Measurements from ENCODE around the gene HCN4.

HCN4 gene

DNA sequence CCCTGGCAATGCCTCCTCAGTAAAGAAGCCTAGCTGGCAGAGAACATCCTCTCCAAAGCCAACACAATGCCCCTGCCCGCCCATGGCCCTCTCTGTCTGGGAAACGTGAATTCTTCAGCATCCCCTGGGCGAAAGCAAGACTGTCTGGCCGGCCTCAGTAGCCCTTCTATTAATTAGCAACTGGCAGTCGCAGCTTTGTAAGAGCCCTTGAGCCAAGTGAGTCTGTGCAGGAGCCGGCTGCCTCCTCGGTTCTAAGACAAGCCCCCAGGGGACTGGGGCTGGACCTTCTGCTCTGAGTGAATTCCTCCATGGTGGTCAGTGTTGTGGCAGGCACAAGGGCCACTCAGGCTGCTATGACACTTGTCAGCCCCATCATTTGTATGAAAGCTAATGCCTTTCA, 7.4 kb downstream of the HCN4 start:
- Histone ChIP-seq H3K27me3 (ENCODE audit: insufficient read depth, low read length, poor library complexity) (no peaks in the 10 kb centered on the region), H3K4me1 (ENCODE audit: control insufficient read depth, low read depth, low read length) (peaks cover 4% of the 10 kb centered on the region), H3K9ac (ENCODE audit: low read length) (no peak overlapping the region), H2BK120ac (ENCODE audit: low read depth, low read length) (no peak overlapping the region), H2AK5ac (ENCODE audit: low read length) (no peak overlapping the region), H2BK15ac (replicated peaks; ENCODE audit: low read depth) (no peak overlapping the region), H3K79me2 (ENCODE audit: control insufficient read depth, insufficient read depth, low read length) (peaks cover 2% of the 10 kb centered on the region), H3K18ac (ENCODE audit: low read length) (no peak overlapping the region), H3K27ac (ENCODE audit: low read depth, low read length) (no peak overlapping the region), H3K36me3 (ENCODE audit: control insufficient read depth, insufficient read depth, low read length) (no peaks in the 10 kb centered on the region), H4K8ac (ENCODE audit: low read depth, low read length) (no peak overlapping the region), H3K4ac (ENCODE audit: low read depth, low read length) (no peak overlapping the region), H3K23ac (ENCODE audit: low read length) (no peak overlapping the region), H3K79me1 (ENCODE audit: low read length) (peaks cover 10% of the 10 kb centered on the region), H3K4me2 (ENCODE audit: low read length) (no peak overlapping the region), H3K56ac (ENCODE audit: low read length) (no peak overlapping the region), H2BK5ac (ENCODE audit: low read length) (no peak overlapping the region), H4K5ac (ENCODE audit: low read length) (no peak overlapping the region), H3K4me3 (ENCODE audit: low read length) (no peak overlapping the region)
- no peak for DNase-seq
- WGBS (ENCODE audit: extremely low coverage, insufficient coverage, low lambda C conversion rate), result no CpG with 5 or more reads among the region's 7 CpGs

- Histone ChIP-seq H3K23ac (ENCODE audit: low read length) (no peak overlapping the region), H3K79me1 (ENCODE audit: low read length) (peaks cover 10% of the 10 kb centered on the region), H3K4me1 (ENCODE audit: control insufficient read depth, low read depth, low read length) (peaks cover 4% of the 10 kb centered on the region), H2BK5ac (ENCODE audit: low read length) (no peak overlapping the region), H2AK5ac (ENCODE audit: low read length) (no peak overlapping the region), H3K79me2 (ENCODE audit: control insufficient read depth, insufficient read depth, low read length) (peaks cover 2% of the 10 kb centered on the region), H3K4me2 (ENCODE audit: low read length) (no peak overlapping the region), H3K56ac (ENCODE audit: low read length) (no peak overlapping the region), H3K18ac (ENCODE audit: low read length) (no peak overlapping the region), H3K4me3 (ENCODE audit: low read length) (no peak overlapping the region), H3K9ac (ENCODE audit: low read length) (no peak overlapping the region), H3K4ac (ENCODE audit: low read depth, low read length) (no peak overlapping the region), H2BK15ac (replicated peaks; ENCODE audit: low read depth) (no peak overlapping the region), H3K27me3 (ENCODE audit: insufficient read depth, low read length, poor library complexity) (no peaks in the 10 kb centered on the region), H3K27ac (ENCODE audit: low read depth, low read length) (no peak overlapping the region), H2BK120ac (ENCODE audit: low read depth, low read length) (no peak overlapping the region), H4K8ac (ENCODE audit: low read depth, low read length) (no peak overlapping the region), H3K36me3 (ENCODE audit: control insufficient read depth, insufficient read depth, low read length) (no peaks in the 10 kb centered on the region), H4K5ac (ENCODE audit: low read length) (no peak overlapping the region)
- WGBS (ENCODE audit: extremely low coverage, insufficient coverage, low lambda C conversion rate), result no CpG with 5 or more reads among the region's 5 CpGs
- DNase-seq, result no peak
Observed at GRCh38 chr15:73359651-73360050, 9.1 kb downstream of the HCN4 start.

DNA sequence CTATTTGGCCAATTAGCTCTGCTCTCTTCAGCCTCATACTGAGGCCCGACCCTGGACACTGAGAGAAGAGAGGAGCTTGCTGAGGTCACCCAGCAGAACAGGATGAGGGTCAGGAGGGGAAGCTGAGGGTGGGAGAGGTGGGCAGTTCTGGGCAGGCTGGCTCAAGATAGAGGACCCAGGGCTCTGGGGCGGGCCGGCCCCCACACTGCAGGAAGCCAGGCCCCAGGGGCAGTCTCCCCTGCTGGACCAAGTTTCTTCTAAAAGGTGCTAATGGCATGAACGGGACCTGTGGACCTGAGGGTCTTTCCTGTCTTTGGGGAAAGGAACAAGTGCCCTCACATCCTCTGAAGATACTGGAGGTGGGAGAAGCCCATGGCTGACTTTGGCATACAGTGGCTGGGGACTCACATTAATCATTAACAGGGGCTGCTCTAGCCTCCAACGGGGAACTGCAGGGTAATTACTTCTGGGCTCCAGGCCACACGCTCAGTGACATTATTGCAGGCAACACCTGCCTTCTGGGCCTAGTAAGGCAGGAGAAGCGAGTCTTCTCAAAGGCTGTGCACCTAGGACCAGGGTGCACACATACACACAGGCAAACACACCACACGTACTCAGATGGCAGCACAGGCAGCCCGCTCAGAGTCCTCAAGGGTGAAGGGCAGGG, 10.6 kb downstream of the HCN4 start:
- no peak overlapping the region for H2BK15ac ChIP-seq (replicated peaks; ENCODE audit: low read depth)
- H3K23ac ChIP-seq (ENCODE audit: low read length), result no peak overlapping the region
- H3K79me1 ChIP-seq (ENCODE audit: low read length), result peaks cover 10% of the 10 kb centered on the region
- H3K4me2 ChIP-seq (ENCODE audit: low read length), result no peak overlapping the region
- H3K4ac ChIP-seq (ENCODE audit: low read depth, low read length), result no peak overlapping the region
- H3K4me3 ChIP-seq (ENCODE audit: low read length), result no peak overlapping the region
- no peak overlapping the region for H3K9ac ChIP-seq (ENCODE audit: low read length)
- no peak overlapping the region for H4K8ac ChIP-seq (ENCODE audit: low read depth, low read length)
- H4K5ac ChIP-seq (ENCODE audit: low read length), result no peak overlapping the region
- no peak overlapping the region for H3K56ac ChIP-seq (ENCODE audit: low read length)
- no peak overlapping the region for H2AK5ac ChIP-seq (ENCODE audit: low read length)
- no peak overlapping the region for H2BK5ac ChIP-seq (ENCODE audit: low read length)
- no peaks in the 10 kb centered on the region for H3K27me3 ChIP-seq (ENCODE audit: insufficient read depth, low read length, poor library complexity)
- peaks cover 4% of the 10 kb centered on the region for H3K4me1 ChIP-seq (ENCODE audit: control insufficient read depth, low read depth, low read length)
- no CpG with 5 or more reads among the region's 9 CpGs for WGBS (ENCODE audit: extremely low coverage, insufficient coverage, low lambda C conversion rate)
- no peak overlapping the region for H3K27ac ChIP-seq (ENCODE audit: low read depth, low read length)
- no peak for DNase-seq
- peaks cover 2% of the 10 kb centered on the region for H3K79me2 ChIP-seq (ENCODE audit: control insufficient read depth, insufficient read depth, low read length)
- H3K18ac ChIP-seq (ENCODE audit: low read length), result no peak overlapping the region
- H3K36me3 ChIP-seq (ENCODE audit: control insufficient read depth, insufficient read depth, low read length), result no peaks in the 10 kb centered on the region
- no peak overlapping the region for H2BK120ac ChIP-seq (ENCODE audit: low read depth, low read length)

DNA sequence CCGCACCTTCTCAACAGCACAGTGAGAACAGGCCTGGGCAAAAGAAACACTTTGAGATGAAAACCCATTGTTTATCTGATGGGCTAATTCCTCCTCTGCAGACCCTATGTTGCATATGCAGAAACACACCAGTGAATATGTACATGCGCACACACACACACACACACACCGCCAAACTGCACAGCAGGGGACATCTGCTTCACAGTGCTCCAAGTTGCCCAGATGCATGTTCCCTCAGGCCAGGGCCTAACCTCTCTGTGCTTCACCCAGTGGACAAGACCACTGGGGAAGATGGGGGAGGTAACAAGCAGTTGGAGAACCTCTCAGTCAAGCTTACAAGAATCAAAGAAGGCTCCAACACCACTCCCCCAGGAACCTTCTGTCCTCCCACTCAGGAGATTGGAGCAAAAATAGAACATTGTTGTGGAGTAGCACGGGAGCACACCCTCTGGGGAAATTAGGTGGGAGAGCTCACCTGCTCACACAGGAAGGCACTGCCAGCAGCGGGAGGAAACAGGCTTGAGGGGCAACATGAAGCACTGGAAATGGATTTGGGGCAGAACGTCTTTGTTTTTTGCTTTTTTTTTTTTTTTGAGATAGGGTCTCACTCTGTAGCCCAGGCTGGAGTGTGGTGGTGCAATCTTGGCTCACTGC, 13.0 kb downstream of the HCN4 start:
- no peak overlapping the region for H2AK5ac ChIP-seq (ENCODE audit: low read length)
- H3K27ac ChIP-seq (ENCODE audit: low read depth, low read length), result no peak overlapping the region
- WGBS (ENCODE audit: extremely low coverage, insufficient coverage, low lambda C conversion rate), result no CpG with 5 or more reads among the region's 6 CpGs
- no peaks in the 10 kb centered on the region for H3K36me3 ChIP-seq (ENCODE audit: control insufficient read depth, insufficient read depth, low read length)
- H3K4ac ChIP-seq (ENCODE audit: low read depth, low read length), result no peak overlapping the region
- no peak overlapping the region for H4K5ac ChIP-seq (ENCODE audit: low read length)
- H3K18ac ChIP-seq (ENCODE audit: low read length), result no peak overlapping the region
- H3K56ac ChIP-seq (ENCODE audit: low read length), result no peak overlapping the region
- no peaks in the 10 kb centered on the region for H3K4me1 ChIP-seq (ENCODE audit: control insufficient read depth, low read depth, low read length)
- H3K79me1 ChIP-seq (ENCODE audit: low read length), result peaks cover 8% of the 10 kb centered on the region
- no peak overlapping the region for H3K4me3 ChIP-seq (ENCODE audit: low read length)
- peaks cover 2% of the 10 kb centered on the region for H3K79me2 ChIP-seq (ENCODE audit: control insufficient read depth, insufficient read depth, low read length)
- no peak overlapping the region for H3K23ac ChIP-seq (ENCODE audit: low read length)
- H2BK5ac ChIP-seq (ENCODE audit: low read length), result no peak overlapping the region
- no peak overlapping the region for H2BK15ac ChIP-seq (replicated peaks; ENCODE audit: low read depth)
- H4K8ac ChIP-seq (ENCODE audit: low read depth, low read length), result no peak overlapping the region
- H3K27me3 ChIP-seq (ENCODE audit: insufficient read depth, low read length, poor library complexity), result no peaks in the 10 kb centered on the region
- no peak overlapping the region for H3K9ac ChIP-seq (ENCODE audit: low read length)
- no peak overlapping the region for H3K4me2 ChIP-seq (ENCODE audit: low read length)
- no peak for DNase-seq
- no peak overlapping the region for H2BK120ac ChIP-seq (ENCODE audit: low read depth, low read length)

DNA sequence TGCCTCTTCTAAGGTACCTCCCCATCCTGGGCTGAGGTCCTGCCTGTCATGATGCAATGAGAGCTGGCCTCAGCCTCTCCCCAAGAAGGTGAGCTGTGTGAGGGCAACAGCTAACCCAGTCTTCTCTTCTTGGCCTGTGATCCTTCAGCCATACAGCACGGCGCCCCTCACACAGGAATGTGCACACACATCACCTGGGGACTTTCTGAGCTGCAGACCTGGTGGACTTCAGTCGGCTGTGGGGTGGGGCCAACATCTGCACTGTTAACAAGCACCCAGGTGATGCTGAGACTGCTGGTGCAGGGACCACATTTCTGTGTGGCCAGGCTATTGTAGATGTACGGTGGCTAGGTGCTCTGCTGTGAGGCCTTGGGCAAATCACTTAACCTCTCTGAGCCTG, 14.5 kb downstream of the HCN4 start:
- Histone ChIP-seq H3K56ac (ENCODE audit: low read length) (no peak overlapping the region), H3K4ac (ENCODE audit: low read depth, low read length) (no peak overlapping the region), H2BK120ac (ENCODE audit: low read depth, low read length) (no peak overlapping the region), H3K79me2 (ENCODE audit: control insufficient read depth, insufficient read depth, low read length) (no peaks in the 10 kb centered on the region), H3K27me3 (ENCODE audit: insufficient read depth, low read length, poor library complexity) (no peaks in the 10 kb centered on the region), H3K23ac (ENCODE audit: low read length) (no peak overlapping the region), H3K4me2 (ENCODE audit: low read length) (no peak overlapping the region), H3K4me3 (ENCODE audit: low read length) (no peak overlapping the region), H2BK15ac (replicated peaks; ENCODE audit: low read depth) (no peak overlapping the region), H3K79me1 (ENCODE audit: low read length) (peaks cover 5% of the 10 kb centered on the region), H3K4me1 (ENCODE audit: control insufficient read depth, low read depth, low read length) (no peaks in the 10 kb centered on the region), H3K27ac (ENCODE audit: low read depth, low read length) (no peak overlapping the region), H3K9ac (ENCODE audit: low read length) (no peak overlapping the region), H2BK5ac (ENCODE audit: low read length) (no peak overlapping the region), H3K18ac (ENCODE audit: low read length) (no peak overlapping the region), H4K8ac (ENCODE audit: low read depth, low read length) (no peak overlapping the region), H4K5ac (ENCODE audit: low read length) (no peak overlapping the region), H3K36me3 (ENCODE audit: control insufficient read depth, insufficient read depth, low read length) (no peaks in the 10 kb centered on the region), H2AK5ac (ENCODE audit: low read length) (no peak overlapping the region)
- WGBS (ENCODE audit: extremely low coverage, insufficient coverage, low lambda C conversion rate), result no CpG with 5 or more reads among the region's 4 CpGs
- no peak for DNase-seq

GRCh38 chr15:73353734-73354133, 15.0 kb downstream of the HCN4 start:
- Histone ChIP-seq H3K18ac (ENCODE audit: low read length) (no peak overlapping the region), H2AK5ac (ENCODE audit: low read length) (no peak overlapping the region), H3K27me3 (ENCODE audit: insufficient read depth, low read length, poor library complexity) (no peaks in the 10 kb centered on the region), H3K4me1 (ENCODE audit: control insufficient read depth, low read depth, low read length) (no peaks in the 10 kb centered on the region), H2BK5ac (ENCODE audit: low read length) (no peak overlapping the region), H4K8ac (ENCODE audit: low read depth, low read length) (no peak overlapping the region), H3K23ac (ENCODE audit: low read length) (no peak overlapping the region), H3K27ac (ENCODE audit: low read depth, low read length) (no peak overlapping the region), H3K4me3 (ENCODE audit: low read length) (no peak overlapping the region), H2BK15ac (replicated peaks; ENCODE audit: low read depth) (no peak overlapping the region), H4K5ac (ENCODE audit: low read length) (no peak overlapping the region), H3K4ac (ENCODE audit: low read depth, low read length) (no peak overlapping the region), H3K79me1 (ENCODE audit: low read length) (peaks cover 5% of the 10 kb centered on the region), H3K4me2 (ENCODE audit: low read length) (no peak overlapping the region), H3K79me2 (ENCODE audit: control insufficient read depth, insufficient read depth, low read length) (no peaks in the 10 kb centered on the region), H2BK120ac (ENCODE audit: low read depth, low read length) (no peak overlapping the region), H3K9ac (ENCODE audit: low read length) (no peak overlapping the region), H3K56ac (ENCODE audit: low read length) (no peak overlapping the region), H3K36me3 (ENCODE audit: control insufficient read depth, insufficient read depth, low read length) (no peaks in the 10 kb centered on the region)
- no peak for DNase-seq
- no CpG with 5 or more reads among the region's 3 CpGs for WGBS (ENCODE audit: extremely low coverage, insufficient coverage, low lambda C conversion rate)

Measured in mesendoderm (in vitro differentiated cells).